Stimulated activated CD4-positive, alpha-beta T cell treated with anti-CD3 and anti-CD28 coated beads, TNF-alpha, amount 100 ng/mL, for 1 hour (primary cell): ENCODE measurements around the gene CALML6.

ENCODE experiments used
- DNase-seq, 3 donors: peaks; one replicate each; pipeline ENCODE4 v3.0.0-alpha.2; 2020; ENCODE audit warnings: low read depth in 3 of 3, low spot score in 1 of 3

CALML6 gene

DNA sequence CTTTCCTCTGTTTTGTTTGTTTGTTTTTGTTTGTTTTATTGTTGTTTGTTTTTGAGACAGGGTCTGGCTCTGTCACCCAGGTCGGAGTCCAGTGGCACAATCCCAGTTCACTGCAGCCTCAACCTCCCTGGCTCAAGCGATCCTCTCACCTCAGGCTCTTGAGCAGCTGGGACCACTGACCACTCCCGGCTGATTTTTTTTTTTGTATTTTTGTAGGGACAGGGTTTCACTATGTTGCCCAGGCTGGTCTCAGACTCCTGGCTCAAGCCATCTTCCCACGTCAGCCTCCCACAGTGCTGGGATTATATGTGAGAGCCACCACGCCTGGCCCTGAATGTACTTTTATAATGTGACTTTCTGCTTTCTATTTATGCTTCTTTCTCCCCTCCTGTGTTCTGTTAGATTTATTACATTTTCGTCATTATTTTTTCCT lies 5.0 kb upstream of the CALML6 start:
- DNase-seq: no peak

DNA sequence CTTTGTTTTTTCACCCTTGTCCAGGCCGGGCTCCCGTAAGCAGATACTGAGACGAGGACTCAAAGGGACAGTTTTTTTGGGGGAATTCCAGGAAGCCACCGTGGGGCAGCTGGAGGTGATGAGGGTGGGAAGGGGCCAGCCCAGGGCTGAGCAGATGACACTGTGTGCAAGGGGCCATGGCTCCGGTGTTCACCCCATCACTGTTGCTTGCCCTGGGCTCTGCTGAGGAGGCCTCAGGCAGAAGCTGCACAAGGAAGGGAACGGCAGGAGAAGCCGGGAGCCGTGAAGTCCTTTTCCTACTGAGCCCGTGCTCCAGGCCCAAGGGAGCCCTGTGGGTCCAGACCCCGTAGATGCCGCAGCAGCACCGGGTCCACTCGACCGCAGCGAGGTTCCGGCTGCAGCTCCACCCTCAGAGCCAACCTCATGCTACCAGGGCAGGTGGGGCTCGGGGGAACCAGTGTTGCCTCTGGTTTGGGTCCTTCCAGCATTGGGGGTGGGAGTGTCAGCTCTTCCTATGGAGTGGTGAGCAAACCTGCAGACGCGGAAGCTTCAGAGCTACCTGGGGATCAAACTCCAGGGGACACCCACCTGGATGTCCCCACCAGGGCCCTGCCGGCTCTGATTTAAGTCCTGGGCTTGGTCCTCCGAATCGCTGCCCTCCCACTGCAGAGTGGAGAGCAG lies 4.3 kb upstream of the CALML6 start:
- no peak for DNase-seq

DNA sequence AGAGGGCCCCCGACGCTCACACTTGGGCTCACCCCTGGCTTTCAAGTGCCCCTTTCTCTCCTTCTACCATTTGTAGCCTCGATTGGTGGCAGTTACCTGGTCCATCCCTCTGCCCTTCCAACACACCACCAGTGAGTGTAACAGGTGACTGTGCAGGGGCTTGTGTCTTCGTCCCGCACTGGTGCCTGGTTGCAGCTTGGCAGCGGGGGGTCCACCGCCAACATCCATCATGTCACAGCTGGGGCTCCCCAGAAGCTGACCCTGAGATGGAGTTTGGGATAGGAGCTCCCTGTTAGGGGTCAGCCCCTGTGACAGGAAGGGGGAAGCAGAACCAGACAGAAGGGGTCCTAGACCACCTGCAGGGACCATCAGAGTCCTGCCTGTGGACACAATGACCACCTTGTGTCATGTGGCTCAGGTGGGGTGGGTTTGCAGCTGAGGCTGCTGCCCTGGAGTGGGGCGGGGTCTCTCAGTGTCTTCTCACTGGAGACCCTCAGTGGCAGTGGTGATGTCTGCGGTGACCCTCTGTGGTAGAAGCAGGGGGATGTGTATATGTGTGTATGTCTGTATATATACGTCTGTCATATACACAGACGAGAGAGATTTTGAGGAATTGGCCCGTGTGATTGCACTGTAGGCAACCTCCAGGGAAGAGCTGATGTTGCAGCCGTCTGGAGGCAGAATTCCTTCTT lies 3.6 kb upstream of the CALML6 start:
- no peak for DNase-seq

DNA sequence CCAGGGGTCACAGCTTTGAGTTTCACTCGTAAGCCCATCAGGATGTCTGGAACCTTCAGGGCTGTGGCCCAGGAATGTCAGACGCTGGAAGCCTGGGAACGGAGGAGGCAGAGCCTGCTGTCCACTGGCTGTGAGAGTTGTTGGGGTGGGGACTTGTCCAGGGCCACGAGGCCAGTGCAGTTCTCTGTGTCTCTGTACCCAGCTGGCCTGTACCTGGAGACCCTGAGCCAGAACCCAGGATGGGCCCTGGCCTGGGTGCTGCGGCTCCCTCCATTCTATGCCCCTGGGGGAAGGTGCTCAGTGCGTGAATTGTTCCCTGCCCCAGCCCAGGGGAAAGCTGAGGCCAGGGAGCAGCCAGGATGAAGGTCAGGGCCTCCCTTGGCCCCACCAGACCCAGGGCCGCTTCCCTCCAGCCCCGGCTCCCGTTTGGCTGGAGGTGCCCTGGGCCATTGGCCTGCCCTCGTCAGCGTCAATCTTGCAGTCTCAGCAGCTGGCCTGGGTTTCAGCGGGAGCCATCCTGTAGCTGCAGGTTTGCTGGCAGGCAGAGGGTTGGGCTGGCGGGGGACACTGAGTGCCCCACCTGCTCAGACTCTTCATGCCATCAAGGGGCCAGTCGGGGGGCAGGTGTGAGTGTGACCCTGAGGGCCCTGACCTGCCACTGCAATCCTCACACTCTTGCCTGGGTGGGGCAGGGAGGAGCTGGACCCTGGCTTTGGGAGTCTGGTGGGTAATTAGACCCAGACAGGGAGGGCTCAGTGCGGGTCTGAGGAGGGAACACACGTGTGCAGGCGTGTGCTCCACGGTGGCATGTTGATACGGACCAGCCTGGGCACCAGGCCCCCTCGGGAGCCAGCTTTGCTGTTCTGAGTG lies 724 bp upstream of the CALML6 start:
- no peak for DNase-seq

DNA sequence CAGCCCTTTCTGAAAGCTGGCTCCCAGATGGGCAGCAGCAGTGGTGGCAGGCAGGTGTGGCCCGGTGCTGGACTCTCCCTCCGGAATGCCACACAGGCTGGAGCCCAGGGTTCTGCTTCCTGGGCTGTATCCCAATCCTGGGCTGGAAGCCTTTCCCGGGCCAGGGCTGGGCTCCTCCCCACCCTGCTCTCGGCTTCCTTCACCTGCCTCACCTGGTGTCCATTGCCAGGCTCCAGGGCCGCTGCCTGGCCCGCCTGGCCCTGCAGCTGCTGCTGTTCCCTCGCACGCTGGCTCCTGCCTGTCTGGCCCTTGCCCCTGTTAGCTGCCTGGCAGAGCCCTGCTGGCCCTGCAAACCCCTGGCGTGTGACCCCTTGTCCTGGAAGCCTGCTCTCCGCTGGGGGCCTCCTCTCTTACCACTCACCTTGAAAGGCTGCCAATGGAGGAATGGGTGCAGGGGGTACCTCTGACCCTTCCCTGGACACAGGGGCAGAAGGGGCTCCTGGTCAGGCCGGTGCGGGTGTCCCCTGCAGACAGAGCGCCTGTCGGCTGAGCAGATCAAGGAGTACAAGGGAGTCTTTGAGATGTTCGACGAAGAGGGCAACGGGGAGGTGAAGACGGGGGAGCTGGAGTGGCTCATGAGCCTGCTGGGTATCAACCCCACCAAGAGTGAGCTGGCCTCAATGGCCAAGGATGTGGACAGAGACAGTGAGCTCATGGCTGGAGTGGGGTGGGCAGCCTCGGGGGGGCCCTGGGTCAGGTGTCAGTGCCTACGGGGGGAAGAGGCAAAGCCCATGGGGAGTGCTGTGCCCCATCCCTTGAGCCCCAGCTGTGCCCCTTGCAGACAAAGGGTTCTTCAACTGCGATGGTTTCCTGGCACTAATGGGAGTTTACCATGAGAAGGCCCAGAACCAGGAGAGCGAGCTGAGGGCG lies 1.1 kb downstream of the CALML6 start:
- no peak for DNase-seq

DNA sequence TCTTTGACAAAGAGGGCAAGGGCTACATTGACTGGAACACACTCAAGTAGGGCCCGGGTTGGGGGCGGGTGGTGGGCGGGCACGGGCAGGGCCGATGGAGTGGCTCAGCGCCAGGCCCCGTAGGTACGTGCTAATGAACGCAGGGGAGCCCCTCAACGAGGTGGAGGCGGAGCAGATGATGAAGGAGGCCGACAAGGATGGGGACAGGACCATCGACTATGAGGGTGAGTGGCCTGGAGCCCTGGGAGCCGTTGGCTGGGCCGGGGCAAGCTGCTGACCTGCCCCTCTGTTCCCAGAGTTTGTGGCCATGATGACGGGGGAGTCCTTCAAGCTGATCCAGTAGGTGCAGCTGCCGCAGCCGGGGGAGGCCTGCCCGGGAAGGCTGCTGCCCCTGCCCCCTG lies 1.8 kb downstream of the CALML6 start:
- no peak for DNase-seq

DNA sequence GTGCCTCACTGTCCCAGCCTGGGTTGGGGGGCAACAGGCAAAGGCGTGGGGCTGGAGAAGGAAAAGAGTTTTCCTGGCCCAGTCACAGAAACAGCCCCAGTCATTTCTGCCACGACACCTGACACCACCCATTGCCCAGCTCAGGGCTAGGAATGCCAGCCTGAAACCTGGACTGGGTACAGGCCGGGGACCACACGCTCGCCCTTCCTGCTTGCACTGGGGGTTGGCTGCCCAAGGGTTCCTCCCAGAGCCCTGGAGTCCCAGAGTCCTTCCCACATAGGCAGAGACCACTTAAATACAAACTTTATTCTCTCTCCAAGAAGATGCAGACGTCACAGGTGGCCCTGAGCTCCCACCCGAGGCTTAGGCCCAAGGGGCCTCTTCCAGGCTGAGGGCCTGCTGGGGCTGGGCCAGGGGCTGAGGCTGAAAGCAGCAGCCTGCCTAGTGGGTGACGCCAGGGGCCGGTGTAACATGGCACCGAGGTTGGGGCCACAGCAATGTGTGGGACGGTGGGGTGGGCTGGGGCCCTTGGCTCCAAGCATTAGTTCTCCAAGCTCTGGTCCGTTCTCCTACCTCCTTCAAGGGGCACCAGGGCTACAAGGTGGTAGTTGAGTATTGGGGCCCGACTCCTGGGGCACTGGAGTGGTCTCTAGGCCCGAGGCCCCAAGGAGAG lies 2.4 kb downstream of the CALML6 start:
- DNase-seq: no peak

DNA sequence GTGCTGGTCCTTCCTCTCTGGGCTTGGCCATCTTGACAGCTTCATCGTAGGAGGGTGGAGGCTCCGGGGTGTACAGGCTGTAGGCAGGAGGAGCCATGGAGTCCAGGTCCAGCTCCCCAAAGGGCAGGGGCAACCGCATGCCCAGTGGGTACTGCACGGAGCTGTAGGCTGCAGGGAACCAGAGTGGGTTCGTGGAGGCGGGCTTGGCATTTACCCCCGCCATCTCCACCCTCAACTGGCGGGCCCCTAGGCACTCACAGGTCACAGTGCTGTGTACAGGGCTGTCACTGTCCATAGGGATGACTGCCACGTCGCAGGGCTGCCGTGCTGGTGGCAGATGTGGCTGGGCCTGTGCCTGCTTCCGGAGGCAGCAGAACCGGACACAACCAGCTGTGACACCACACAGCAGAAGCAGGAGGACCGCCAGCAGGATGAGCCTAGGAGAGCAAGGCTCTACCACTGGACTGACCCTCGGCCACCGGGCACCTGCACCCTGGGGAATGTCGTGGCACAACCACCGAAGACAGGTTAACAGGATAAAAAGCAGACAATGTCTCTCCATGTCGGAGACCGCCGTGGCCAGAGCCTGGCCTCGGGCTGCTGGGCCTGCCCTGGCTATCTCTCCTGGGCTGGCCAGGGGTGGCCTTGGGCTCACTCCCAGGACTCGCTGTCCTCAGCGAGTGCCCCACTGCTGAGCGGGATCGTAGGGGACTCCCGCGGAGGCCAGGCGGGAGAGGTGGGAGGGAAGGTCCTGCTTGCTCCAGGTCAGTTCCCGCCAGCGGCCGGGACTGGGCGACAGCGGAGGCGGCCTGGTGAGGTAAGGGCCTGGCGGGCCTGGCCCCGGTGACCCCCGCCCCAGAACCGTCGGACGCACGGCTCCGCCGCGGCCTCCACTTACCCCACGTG lies 3.2 kb downstream of the CALML6 start:
- DNase-seq: no peak

DNA sequence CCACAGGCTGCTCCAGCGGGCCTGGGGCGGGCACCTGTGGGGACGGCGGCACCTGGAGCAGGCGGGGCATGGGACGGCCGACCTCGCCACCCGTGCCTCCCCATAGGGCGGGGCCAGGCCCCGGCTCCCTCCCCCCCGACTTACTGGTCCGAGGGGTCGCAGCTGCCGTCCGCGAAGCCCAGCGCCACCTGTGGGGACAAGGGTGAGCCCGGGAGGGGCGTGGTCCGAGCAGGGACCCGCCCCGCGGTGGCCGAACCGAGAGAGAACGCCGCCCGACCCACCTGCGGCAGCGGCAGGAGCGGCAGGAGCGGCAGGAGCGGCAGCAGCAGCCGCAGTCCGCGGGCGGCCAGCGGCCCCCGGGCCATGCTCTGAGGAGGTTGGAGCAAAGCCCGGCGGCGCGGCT lies 3.8 kb downstream of the CALML6 start, which contains the start of gene TMEM52:
Gene TMEM52, minus strand, starts transcription at position 379 of the 403 bp plus-strand sequence. Its CDS starts 14 bp downstream, at position 365.
- DNase-seq: peak in 1 of 3 donors; percentile 11

DNA sequence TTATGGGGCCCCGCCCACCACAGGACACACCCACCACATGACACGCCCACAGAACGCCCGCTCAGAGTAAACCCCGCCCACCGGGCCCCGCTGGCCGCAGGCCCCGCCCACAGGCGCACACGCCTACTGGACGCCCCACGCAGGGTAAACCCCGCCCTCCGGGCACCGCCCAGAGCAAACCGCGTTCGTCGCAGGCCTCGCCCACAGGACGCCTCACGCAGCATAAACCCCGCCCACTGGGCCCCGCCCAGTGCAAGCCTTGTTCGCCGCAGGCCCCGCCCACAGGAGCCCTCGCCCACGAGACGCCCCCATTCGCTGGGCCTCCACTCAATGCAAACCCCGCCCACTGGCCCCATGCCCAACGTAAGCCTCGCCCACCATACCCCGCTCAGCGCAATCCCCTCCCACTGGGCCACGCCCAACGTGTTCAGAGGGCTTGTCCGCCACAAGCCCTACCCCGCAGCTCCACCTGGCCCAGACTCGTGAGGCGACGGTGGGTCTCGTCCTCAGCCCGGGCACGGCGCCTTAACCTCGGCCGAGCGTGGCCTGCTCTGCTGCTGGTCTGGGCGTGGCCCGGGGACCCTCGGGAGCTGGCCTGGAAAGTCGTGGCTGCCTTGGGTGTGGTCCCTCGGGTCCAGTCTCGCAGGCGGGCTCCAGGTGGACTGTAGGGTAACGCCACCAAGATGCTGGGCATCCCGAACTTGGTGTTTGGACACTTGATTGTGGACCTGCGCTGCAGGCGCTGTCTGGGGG lies 4.4 kb downstream of the CALML6 start:
- peak; percentile 97 to 99 (median 99) for DNase-seq

DNA sequence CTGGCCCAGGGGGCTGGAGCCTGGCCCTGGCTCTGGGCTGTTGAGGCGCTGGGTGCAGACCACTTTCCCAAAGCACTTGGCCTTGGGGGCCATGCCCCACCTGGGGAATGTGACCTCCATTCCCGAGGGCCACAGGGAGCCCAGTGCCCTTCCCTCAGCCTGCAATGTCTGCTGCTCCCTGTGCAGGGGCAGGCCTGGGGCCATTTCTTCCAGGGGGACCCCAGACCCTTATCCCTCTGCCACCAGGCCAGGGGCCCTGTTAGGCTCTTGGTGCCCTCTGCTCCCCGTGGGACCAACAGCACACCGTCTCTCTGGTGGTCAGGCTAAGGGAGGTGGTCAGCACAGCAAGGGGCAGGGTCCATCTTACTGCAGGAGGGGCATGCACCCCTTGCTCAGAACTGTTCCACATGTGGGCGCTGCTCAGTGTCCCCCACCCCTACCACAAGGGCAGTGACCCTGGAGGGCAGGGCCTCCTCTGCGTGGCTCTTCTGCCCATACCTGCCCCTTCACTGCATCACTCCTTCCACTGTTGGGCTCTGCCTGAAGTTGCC lies 5.1 kb downstream of the CALML6 start:
- DNase-seq: no peak

DNA sequence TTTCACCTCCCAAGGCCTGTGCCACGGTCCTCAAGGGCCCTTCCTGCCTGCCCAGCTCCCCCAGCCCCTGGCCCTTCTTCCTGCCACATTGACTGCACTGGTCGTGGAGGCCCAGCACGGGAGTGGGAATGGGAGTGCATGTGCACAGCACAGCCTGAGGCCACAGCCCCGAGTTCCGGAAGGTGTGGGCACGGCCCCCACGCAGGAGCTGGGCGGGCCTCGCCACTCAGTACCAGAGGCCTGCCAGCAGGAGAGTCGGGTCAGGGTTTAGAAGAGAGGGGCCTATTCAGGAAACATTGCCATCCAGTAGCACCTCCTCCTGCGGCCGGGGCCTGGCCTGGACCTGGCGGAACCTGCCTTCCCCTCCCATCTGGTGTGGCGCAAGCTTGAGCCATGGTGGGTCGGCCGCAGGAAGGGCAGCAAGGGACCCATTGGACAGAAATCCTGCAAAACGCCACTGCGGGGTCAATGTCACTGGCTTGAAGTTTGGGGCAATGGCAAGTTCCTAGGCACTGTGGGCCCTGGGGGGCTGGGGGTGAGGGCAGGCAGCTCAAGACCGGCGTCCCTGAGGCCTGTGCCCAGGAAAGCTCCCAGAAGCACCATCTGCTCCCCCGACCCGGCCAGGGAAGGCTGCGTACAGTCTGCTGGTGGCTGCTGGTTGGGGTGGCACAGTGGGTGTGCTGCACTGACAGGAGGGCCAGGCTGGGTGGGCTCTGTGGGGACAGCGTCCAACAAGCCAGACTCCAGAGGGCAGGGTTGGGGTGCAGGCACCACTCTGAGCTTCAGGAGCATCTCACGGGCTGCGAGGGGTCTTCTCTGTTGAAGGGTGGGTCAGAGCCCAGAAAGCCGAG lies 5.8 kb downstream of the CALML6 start:
- DNase-seq: no peak

DNA sequence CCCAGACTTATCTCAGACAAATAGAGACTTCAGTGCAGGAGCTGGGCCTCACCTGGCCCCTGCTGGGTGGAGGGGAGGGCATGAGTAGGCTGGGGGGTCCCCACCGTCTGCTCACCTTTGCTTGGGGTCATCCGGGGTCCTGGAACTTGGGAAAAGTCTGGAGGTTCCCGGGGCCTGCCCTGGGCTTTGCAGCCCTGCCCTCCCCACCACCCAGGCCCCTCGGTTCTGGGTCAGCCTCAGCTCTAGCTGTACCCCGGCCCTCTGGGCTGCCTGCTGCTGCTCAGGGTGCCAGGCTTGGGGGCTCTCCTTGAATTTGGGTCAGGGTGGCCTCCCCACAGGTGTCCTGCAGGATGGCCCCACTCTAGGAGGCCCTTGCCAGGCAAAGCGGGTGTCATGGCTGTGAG lies 6.4 kb downstream of the CALML6 start:
- DNase-seq: no peak

DNA sequence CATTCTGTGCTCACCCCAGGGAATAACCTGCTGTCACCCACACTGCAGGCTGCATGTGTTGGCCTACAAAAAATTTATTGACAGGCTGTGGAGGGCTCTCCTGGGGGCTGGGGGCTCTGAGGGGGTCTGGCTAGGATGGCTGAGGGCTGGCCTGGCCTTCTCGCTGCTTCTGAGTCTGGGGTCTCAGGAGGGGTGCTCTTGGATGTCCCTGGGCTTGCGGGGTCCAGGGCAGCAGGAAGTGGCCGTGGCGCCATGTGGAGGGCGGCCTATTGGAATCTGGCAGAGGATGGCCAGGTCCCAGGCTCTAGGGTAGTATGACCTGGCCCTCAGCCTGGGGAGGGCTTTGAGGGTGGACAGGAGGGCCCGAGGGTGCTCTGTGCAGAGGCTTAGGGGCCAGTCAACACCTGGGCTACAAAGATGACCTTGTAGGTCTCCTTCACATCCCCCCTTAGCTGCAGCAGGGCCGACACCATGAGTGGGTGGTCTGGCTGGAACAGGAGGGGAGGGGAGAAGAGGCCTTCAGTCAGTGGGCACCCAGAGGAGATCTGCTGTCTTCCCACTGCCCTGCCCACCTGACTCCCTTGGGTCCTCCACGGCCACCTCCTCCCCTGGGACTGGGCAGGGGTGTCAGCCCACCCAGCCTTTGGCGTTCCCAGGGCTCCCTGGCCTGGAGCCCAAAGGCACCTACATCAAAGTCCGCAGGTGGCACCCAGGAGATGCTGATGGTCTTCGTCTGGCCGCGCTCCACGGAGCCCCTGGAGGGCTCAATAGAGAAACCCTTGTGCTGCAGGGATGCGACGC lies 7.0 kb downstream of the CALML6 start:
- no peak for DNase-seq

DNA sequence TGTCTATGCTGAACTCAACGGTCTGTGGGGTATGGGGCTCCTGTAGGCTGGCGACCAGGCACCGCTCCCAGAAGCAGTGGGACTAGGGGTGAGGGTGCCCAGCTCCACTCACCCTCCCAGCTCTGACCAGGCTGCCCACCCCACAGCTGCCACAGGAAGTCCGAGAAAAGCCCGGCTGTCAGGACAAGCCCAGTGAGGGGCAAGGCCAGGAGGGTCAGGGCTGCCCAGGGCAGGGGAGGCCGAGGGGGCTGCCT lies 7.6 kb downstream of the CALML6 start:
- no peak for DNase-seq

DNA sequence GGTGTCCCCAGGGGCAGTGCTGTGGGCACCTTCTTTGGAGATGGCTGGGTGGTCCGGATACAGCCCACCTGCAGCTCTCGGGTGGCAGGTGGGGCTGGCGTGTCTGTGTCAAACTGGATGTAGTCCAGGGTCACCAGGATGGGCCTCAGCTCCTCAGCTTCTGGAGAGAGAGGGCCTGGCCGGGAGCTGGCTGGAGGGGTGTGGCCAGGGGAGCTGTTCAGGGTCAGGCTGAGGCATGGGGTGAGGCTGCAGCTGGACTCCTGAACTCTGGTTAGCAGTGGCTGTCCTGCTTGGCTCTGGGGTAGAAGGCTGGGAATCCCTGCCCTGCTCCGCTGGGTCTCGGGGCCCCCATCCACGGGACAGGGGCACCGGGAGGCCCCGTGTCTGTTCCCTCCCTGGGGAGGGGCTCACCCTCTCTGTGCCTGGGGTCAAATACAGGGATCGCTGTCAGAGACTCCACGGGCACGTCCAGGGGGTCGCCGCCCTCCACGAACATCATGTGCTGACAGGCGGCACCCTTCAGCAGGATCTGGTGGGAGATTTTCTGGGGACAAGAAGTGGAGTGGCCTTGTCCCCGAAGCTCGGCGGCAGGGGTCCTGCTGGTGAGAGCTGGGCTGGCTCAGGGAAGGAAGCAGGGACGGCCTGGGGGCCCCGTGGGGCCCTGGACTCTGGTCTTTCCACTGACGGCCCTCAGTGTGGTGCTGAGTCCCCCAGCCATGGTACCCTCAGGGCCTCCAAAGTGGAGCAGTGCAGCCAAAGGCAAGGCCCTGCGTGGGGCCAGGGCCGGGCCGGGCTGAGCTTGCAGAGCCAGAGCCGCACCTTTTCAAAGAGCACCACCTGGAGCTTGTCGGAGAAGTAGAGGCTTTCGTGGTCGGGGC lies 8.1 kb downstream of the CALML6 start:
- no peak for DNase-seq
